ENCODE results near the gene PNPO. TPM values are rescaled to one million over a fixed set of nuclear protein-coding genes. Genes with fewer than 3 reads are reported as not detected.

Gene PNPO
- polyA plus RNA-seq (2013, experiment 1 of 4): 13.1 TPM
- polyA plus RNA-seq (2013, experiment 2 of 4): 12.6 TPM
- polyA plus RNA-seq (2013, experiment 3 of 4): 7.5 TPM
- polyA plus RNA-seq (2013, experiment 4 of 4): 11.0 TPM

- Histone ChIP-seq H3K4me3 (ENCODE audit: insufficient read depth, low read depth, low read length) (peak within 1 kb of the TSS; percentile 60), H3K9me3 (ENCODE audit: control insufficient read depth, low read length) (no peaks in the 10 kb centered on the region), H3K4me1 (ENCODE audit: control insufficient read depth, insufficient read depth, low read length) (no peaks in the 10 kb centered on the region), H3K27me3 (ENCODE audit: control insufficient read depth, insufficient read depth, low read length, poor library complexity, severe bottlenecking) (peaks cover 4% of the 10 kb centered on the region), H3K27ac (ENCODE audit: insufficient read depth, low read depth, low read length, poor library complexity, severe bottlenecking) (no peak within 1 kb of the TSS), H3K36me3 (ENCODE audit: control insufficient read depth, insufficient read depth, low read length) (no peaks in the 10 kb centered on the region)
- 12% methylated on average over 50 of the region's 50 CpGs for WGBS, 2 experiments
These were observed at the start of gene PNPO for GRCh38 chr17:47941246-47942095. TSS of gene PNPO (plus strand) at chr17:47941571. CDS start at chr17:47941676, 105 bp downstream.

GRCh38 chr17:47894498-47895346, 46.6 kb upstream of the PNPO start:
- Histone ChIP-seq H3K27me3 (ENCODE audit: control insufficient read depth, insufficient read depth, low read length, poor library complexity, severe bottlenecking) (no peaks in the 10 kb centered on the region), H3K27ac (ENCODE audit: insufficient read depth, low read depth, low read length, poor library complexity, severe bottlenecking) (no peak overlapping the region), H3K9me3 (ENCODE audit: control insufficient read depth, low read length) (no peaks in the 10 kb centered on the region), H3K36me3 (ENCODE audit: control insufficient read depth, insufficient read depth, low read length) (no peaks in the 10 kb centered on the region), H3K4me3 (ENCODE audit: insufficient read depth, low read depth, low read length) (peak overlapping the region; percentile 61), H3K4me1 (ENCODE audit: control insufficient read depth, insufficient read depth, low read length) (peaks cover 12% of the 10 kb centered on the region)
- WGBS, 2 experiments: 60 to 64% methylated on average over 11 of the region's 11 CpGs

GRCh38 chr17:47895347-47895855, 46.0 kb upstream of the PNPO start:
- no peaks in the 10 kb centered on the region for H3K9me3 ChIP-seq (ENCODE audit: control insufficient read depth, low read length)
- WGBS, 2 experiments: 0 to 1% methylated on average over 25 of the region's 25 CpGs
- no peak overlapping the region for H3K27ac ChIP-seq (ENCODE audit: insufficient read depth, low read depth, low read length, poor library complexity, severe bottlenecking)
- H3K27me3 ChIP-seq (ENCODE audit: control insufficient read depth, insufficient read depth, low read length, poor library complexity, severe bottlenecking): no peaks in the 10 kb centered on the region
- no peaks in the 10 kb centered on the region for H3K36me3 ChIP-seq (ENCODE audit: control insufficient read depth, insufficient read depth, low read length)
- peak overlapping the region; percentile 61 for H3K4me3 ChIP-seq (ENCODE audit: insufficient read depth, low read depth, low read length)
- H3K4me1 ChIP-seq (ENCODE audit: control insufficient read depth, insufficient read depth, low read length): peaks cover 19% of the 10 kb centered on the region

GRCh38 chr17:47895856-47896671, 45.3 kb upstream of the PNPO start, which contains the start of gene SP2:
TSS of gene SP2 (plus strand) at chr17:47896236. CDS start at chr17:47896287, 51 bp downstream.
- Histone ChIP-seq H3K27me3 (ENCODE audit: control insufficient read depth, insufficient read depth, low read length, poor library complexity, severe bottlenecking) (no peaks in the 10 kb centered on the region), H3K27ac (ENCODE audit: insufficient read depth, low read depth, low read length, poor library complexity, severe bottlenecking) (peak within 1 kb of the TSS; percentile 75), H3K36me3 (ENCODE audit: control insufficient read depth, insufficient read depth, low read length) (no peaks in the 10 kb centered on the region), H3K4me1 (ENCODE audit: control insufficient read depth, insufficient read depth, low read length) (peaks cover 25% of the 10 kb centered on the region), H3K9me3 (ENCODE audit: control insufficient read depth, low read length) (no peaks in the 10 kb centered on the region), H3K4me3 (ENCODE audit: insufficient read depth, low read depth, low read length) (peak within 1 kb of the TSS; percentile 90)
- whole genome bisulfite sequencing, 2 experiments: 0% methylated on average over 70 of the region's 70 CpGs

- H3K27me3 ChIP-seq (ENCODE audit: control insufficient read depth, insufficient read depth, low read length, poor library complexity, severe bottlenecking): no peaks in the 10 kb centered on the region
- H3K9me3 ChIP-seq (ENCODE audit: control insufficient read depth, low read length): no peaks in the 10 kb centered on the region
- WGBS, 2 experiments: 9 to 10% methylated on average over 22 of the region's 22 CpGs
- peak overlapping the region; percentile 90 for H3K4me3 ChIP-seq (ENCODE audit: insufficient read depth, low read depth, low read length)
- H3K27ac ChIP-seq (ENCODE audit: insufficient read depth, low read depth, low read length, poor library complexity, severe bottlenecking): peak overlapping the region; percentile 75
- peaks cover 33% of the 10 kb centered on the region for H3K4me1 ChIP-seq (ENCODE audit: control insufficient read depth, insufficient read depth, low read length)
- no peaks in the 10 kb centered on the region for H3K36me3 ChIP-seq (ENCODE audit: control insufficient read depth, insufficient read depth, low read length)
These were observed 44.5 kb upstream of the PNPO start for GRCh38 chr17:47896672-47897490.

- H3K27ac ChIP-seq (ENCODE audit: insufficient read depth, low read depth, low read length, poor library complexity, severe bottlenecking): no peak overlapping the region
- WGBS, 2 experiments: 92 to 96% methylated on average over 5 of the region's 5 CpGs
- peaks cover 40% of the 10 kb centered on the region for H3K4me1 ChIP-seq (ENCODE audit: control insufficient read depth, insufficient read depth, low read length)
- H3K4me3 ChIP-seq (ENCODE audit: insufficient read depth, low read depth, low read length): peak overlapping the region; percentile 90
- H3K27me3 ChIP-seq (ENCODE audit: control insufficient read depth, insufficient read depth, low read length, poor library complexity, severe bottlenecking): no peaks in the 10 kb centered on the region
- H3K36me3 ChIP-seq (ENCODE audit: control insufficient read depth, insufficient read depth, low read length): no peaks in the 10 kb centered on the region
- H3K9me3 ChIP-seq (ENCODE audit: control insufficient read depth, low read length): no peaks in the 10 kb centered on the region
These were observed 43.8 kb upstream of the PNPO start for GRCh38 chr17:47897561-47897960.

- no peaks in the 10 kb centered on the region for H3K9me3 ChIP-seq (ENCODE audit: control insufficient read depth, low read length)
- H3K27ac ChIP-seq (ENCODE audit: insufficient read depth, low read depth, low read length, poor library complexity, severe bottlenecking): no peak overlapping the region
- H3K4me1 ChIP-seq (ENCODE audit: control insufficient read depth, insufficient read depth, low read length): peaks cover 44% of the 10 kb centered on the region
- no peaks in the 10 kb centered on the region for H3K27me3 ChIP-seq (ENCODE audit: control insufficient read depth, insufficient read depth, low read length, poor library complexity, severe bottlenecking)
- H3K36me3 ChIP-seq (ENCODE audit: control insufficient read depth, insufficient read depth, low read length): no peaks in the 10 kb centered on the region
- H3K4me3 ChIP-seq (ENCODE audit: insufficient read depth, low read depth, low read length): no peak overlapping the region
These were observed 43.1 kb upstream of the PNPO start for GRCh38 chr17:47898241-47898640.

GRCh38 chr17:47899643-47900042, 41.7 kb upstream of the PNPO start:
- H3K9me3 ChIP-seq (ENCODE audit: control insufficient read depth, low read length): no peaks in the 10 kb centered on the region
- 91 to 92% methylated on average over 5 of the region's 5 CpGs for whole genome bisulfite sequencing, 2 experiments
- H3K4me1 ChIP-seq (ENCODE audit: control insufficient read depth, insufficient read depth, low read length): peaks cover 41% of the 10 kb centered on the region
- no peak overlapping the region for H3K4me3 ChIP-seq (ENCODE audit: insufficient read depth, low read depth, low read length)
- H3K27me3 ChIP-seq (ENCODE audit: control insufficient read depth, insufficient read depth, low read length, poor library complexity, severe bottlenecking): no peaks in the 10 kb centered on the region
- H3K27ac ChIP-seq (ENCODE audit: insufficient read depth, low read depth, low read length, poor library complexity, severe bottlenecking): no peak overlapping the region
- H3K36me3 ChIP-seq (ENCODE audit: control insufficient read depth, insufficient read depth, low read length): no peaks in the 10 kb centered on the region

- WGBS, 2 experiments: 51 to 60% methylated on average over 7 of the region's 7 CpGs
- Histone ChIP-seq H3K27me3 (ENCODE audit: control insufficient read depth, insufficient read depth, low read length, poor library complexity, severe bottlenecking) (no peaks in the 10 kb centered on the region), H3K36me3 (ENCODE audit: control insufficient read depth, insufficient read depth, low read length) (no peaks in the 10 kb centered on the region), H3K27ac (ENCODE audit: insufficient read depth, low read depth, low read length, poor library complexity, severe bottlenecking) (no peak overlapping the region), H3K4me1 (ENCODE audit: control insufficient read depth, insufficient read depth, low read length) (peaks cover 48% of the 10 kb centered on the region), H3K9me3 (ENCODE audit: control insufficient read depth, low read length) (no peaks in the 10 kb centered on the region), H3K4me3 (ENCODE audit: insufficient read depth, low read depth, low read length) (no peak overlapping the region)
These were observed 39.9 kb upstream of the PNPO start for GRCh38 chr17:47901423-47901822.

All from ectodermal cell (in vitro differentiated cells).